HepG2 (cell line): ENCODE results near the gene DHX16. TPM values are rescaled to one million over a fixed set of nuclear protein-coding genes. Genes with fewer than 3 reads are reported as not detected.

ENCODE experiments used
- ATM ChIP-seq: fragments of 450-650 bp; IDR thresholded peaks from 2 replicates; pipeline ENCODE4 v1.7.1; 2017; ENCODE audit warnings: mild to moderate bottlenecking, borderline replicate concordance
- CBFB ChIP-seq: sonication (generic); formaldehyde crosslinking; IDR thresholded peaks from 2 replicates; pipeline ENCODE4 v1.4.0; 2020; ENCODE audit warnings: missing genetic modification reagents
- CBX1 ChIP-seq: IDR thresholded peaks from one replicate; pipeline ENCODE4 v1.6.1; 2016; ENCODE audit warnings: antibody characterized with exemption, low read depth
- FOXJ3 ChIP-seq: sonication (generic); formaldehyde crosslinking; IDR thresholded peaks from 2 replicates; pipeline ENCODE4 v1.4.0; 2020; ENCODE audit warnings: missing genetic modification reagents, mild to moderate bottlenecking, borderline replicate concordance
- KLF11 ChIP-seq: IDR thresholded peaks from 2 replicates; pipeline ENCODE4 v1.6.1; 2016; ENCODE audit warnings: missing compliant biosample characterization
- SMAD3 ChIP-seq: sonication (generic); formaldehyde crosslinking; IDR thresholded peaks from 2 replicates; pipeline ENCODE4 v1.4.0; 2020; ENCODE audit warnings: missing genetic modification reagents
- SP4 ChIP-seq: sonication (generic); formaldehyde crosslinking; IDR thresholded peaks from 2 replicates; pipeline ENCODE4 v1.8.1; 2023; ENCODE audit warnings: mild to moderate bottlenecking, missing genetic modification reagents
- TBX2 ChIP-seq: sonication (generic); formaldehyde crosslinking; IDR thresholded peaks from 2 replicates; pipeline ENCODE4 v1.5.0; 2020; ENCODE audit warnings: missing genetic modification reagents, mild to moderate bottlenecking, borderline replicate concordance
- ZC3H4 ChIP-seq: sonication (generic); formaldehyde crosslinking; IDR thresholded peaks from 2 replicates; pipeline ENCODE4 v1.4.0; 2020; ENCODE audit warnings: missing genetic modification reagents, borderline replicate concordance
- ZFP1 ChIP-seq: IDR thresholded peaks from 2 replicates; pipeline ENCODE4 v1.6.1; 2016
- ZFP90 ChIP-seq: sonication (generic); formaldehyde crosslinking; IDR thresholded peaks from 2 replicates; pipeline ENCODE4 v1.8.0; 2022; ENCODE audit warnings: missing genetic modification reagents, mild to moderate bottlenecking, inconsistent platforms, borderline replicate concordance
- ZNF160 ChIP-seq: sonication (generic); formaldehyde crosslinking; IDR thresholded peaks from 2 replicates; pipeline ENCODE4 v1.8.0; 2022; ENCODE audit warnings: mild to moderate bottlenecking, inconsistent platforms, missing genetic modification reagents
- ZNF605 ChIP-seq: sonication (generic); formaldehyde crosslinking; IDR thresholded peaks from 2 replicates; pipeline ENCODE4 v1.8.0; 2022; ENCODE audit warnings: mild to moderate bottlenecking, missing genetic modification reagents
- ZSCAN21 ChIP-seq: sonication (generic); formaldehyde crosslinking; IDR thresholded peaks from 2 replicates; pipeline ENCODE4 v1.8.0; 2022; ENCODE audit warnings: mild to moderate bottlenecking, missing genetic modification reagents, moderate library complexity, borderline replicate concordance
- ZSCAN31 ChIP-seq: sonication (generic); formaldehyde crosslinking; IDR thresholded peaks from 2 replicates; pipeline ENCODE4 v1.5.0; 2020; ENCODE audit warnings: low read depth, mild to moderate bottlenecking, missing genetic modification reagents
- polyA plus RNA-seq, 8 experiments: library from polyadenylated mRNA; depleted of rRNA in 3 of 8; stranded (reverse) in 7 of 8; unstranded in 1 of 8; fragments of >200 nt; fragmentation: Illumina TruSeq in 4 of 8; extraction: Trizol in 4 of 8; gene quantifications; 2 replicates each; pipeline versions ENCODE4 v1.2.1 to v1.2.3, GENCODE V29; 2011 to 2016; ENCODE audit warnings: low read depth in 4 of 8, missing spikeins in 1 of 8, mixed read lengths in 1 of 8; ENCODE audit not compliant: insufficient read depth in 1 of 8
- total RNA-seq, 5 experiments: library from RNA; depleted of rRNA; stranded (reverse); fragments of >200 nt; fragmentation: Illumina TruSeq; extraction: Trizol; gene quantifications; 2 replicates each; pipeline ENCODE4 v1.2.3, GENCODE V29; 2016; ENCODE audit warnings: low read depth in 1 of 5
- TF ChIP-seq, protein P1 (sequence below): sonication (generic); formaldehyde crosslinking; IDR thresholded peaks from 2 replicates; pipeline ENCODE4 v1.5.0; 2020; ENCODE audit warnings: missing genetic modification reagents
- TF ChIP-seq, protein P2 (sequence below): sonication (generic); formaldehyde crosslinking; conservative IDR thresholded peaks from 2 replicates; pipeline ENCODE4 v1.4.0; 2020; ENCODE audit warnings: missing genetic modification reagents
- TF ChIP-seq, protein P3 (sequence below): sonication (generic); formaldehyde crosslinking; IDR thresholded peaks from 2 replicates; pipeline ENCODE4 v1.9.0; 2021; ENCODE audit warnings: missing genetic modification reagents, borderline replicate concordance

DHX16 gene
- total and polyA plus RNA-seq, 2 of the 13 experiments (the other 11 are each of a cell fraction or from before 2014, with no cell fraction given), result 57.0 to 58.5 TPM

- TF ChIP-seq, protein P1, sequence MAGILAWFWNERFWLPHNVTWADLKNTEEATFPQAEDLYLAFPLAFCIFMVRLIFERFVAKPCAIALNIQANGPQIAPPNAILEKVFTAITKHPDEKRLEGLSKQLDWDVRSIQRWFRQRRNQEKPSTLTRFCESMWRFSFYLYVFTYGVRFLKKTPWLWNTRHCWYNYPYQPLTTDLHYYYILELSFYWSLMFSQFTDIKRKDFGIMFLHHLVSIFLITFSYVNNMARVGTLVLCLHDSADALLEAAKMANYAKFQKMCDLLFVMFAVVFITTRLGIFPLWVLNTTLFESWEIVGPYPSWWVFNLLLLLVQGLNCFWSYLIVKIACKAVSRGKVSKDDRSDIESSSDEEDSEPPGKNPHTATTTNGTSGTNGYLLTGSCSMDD (CRISPR knock-in tag), result no peak
- TF ChIP-seq ZFP1 (CRISPR knock-in tag) (no peak), TBX2 (CRISPR knock-in tag) (peak; percentile 92), ATM (no peak), CBFB (CRISPR knock-in tag) (peak; percentile 63; the same call in 1 of the 2 replicates), CBX1 (peak; percentile 91), SMAD3 (CRISPR knock-in tag) (no peak), FOXJ3 (no peak), SP4 (CRISPR knock-in tag) (peak; percentile 90), ZSCAN31 (CRISPR knock-in tag) (0 out of 2 replicates have a peak, but pooled peaks have one; percentile 69), ZNF160 (peak; percentile 39; the same call in 1 of the 2 replicates), ZFP90 (CRISPR knock-in tag) (peak; percentile 91), ZSCAN21 (peak; percentile 86; the same call in 1 of the 2 replicates), KLF11 (no peak), ZC3H4 (CRISPR knock-in tag) (no peak), ZNF605 (peak; percentile 94)
- TF ChIP-seq, protein P2, sequence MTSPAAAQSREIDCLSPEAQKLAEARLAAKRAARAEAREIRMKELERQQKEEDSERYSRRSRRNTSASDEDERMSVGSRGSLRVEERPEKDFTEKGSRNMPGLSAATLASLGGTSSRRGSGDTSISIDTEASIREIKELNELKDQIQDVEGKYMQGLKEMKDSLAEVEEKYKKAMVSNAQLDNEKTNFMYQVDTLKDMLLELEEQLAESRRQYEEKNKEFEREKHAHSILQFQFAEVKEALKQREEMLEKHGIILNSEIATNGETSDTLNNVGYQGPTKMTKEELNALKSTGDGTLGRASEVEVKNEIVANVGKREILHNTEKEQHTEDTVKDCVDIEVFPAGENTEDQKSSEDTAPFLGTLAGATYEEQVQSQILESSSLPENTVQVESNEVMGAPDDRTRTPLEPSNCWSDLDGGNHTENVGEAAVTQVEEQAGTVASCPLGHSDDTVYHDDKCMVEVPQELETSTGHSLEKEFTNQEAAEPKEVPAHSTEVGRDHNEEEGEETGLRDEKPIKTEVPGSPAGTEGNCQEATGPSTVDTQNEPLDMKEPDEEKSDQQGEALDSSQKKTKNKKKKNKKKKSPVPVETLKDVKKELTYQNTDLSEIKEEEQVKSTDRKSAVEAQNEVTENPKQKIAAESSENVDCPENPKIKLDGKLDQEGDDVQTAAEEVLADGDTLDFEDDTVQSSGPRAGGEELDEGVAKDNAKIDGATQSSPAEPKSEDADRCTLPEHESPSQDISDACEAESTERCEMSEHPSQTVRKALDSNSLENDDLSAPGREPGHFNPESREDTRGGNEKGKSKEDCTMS (CRISPR knock-in tag), result no peak
- TF ChIP-seq, protein P3, sequence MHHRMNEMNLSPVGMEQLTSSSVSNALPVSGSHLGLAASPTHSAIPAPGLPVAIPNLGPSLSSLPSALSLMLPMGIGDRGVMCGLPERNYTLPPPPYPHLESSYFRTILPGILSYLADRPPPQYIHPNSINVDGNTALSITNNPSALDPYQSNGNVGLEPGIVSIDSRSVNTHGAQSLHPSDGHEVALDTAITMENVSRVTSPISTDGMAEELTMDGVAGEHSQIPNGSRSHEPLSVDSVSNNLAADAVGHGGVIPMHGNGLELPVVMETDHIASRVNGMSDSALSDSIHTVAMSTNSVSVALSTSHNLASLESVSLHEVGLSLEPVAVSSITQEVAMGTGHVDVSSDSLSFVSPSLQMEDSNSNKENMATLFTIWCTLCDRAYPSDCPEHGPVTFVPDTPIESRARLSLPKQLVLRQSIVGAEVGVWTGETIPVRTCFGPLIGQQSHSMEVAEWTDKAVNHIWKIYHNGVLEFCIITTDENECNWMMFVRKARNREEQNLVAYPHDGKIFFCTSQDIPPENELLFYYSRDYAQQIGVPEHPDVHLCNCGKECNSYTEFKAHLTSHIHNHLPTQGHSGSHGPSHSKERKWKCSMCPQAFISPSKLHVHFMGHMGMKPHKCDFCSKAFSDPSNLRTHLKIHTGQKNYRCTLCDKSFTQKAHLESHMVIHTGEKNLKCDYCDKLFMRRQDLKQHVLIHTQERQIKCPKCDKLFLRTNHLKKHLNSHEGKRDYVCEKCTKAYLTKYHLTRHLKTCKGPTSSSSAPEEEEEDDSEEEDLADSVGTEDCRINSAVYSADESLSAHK (CRISPR knock-in tag), result no peak
Observed at GRCh38 chr6:30626484-30627366, 46.1 kb downstream of the DHX16 start, which contains the start of gene ATAT1 (continued).
